GM21360 (cell line): ENCODE measurements around the gene FHDC1.

Source experiments
- ATAC-seq: cut with Tn5 transposase; IDR thresholded peaks from one replicate; pipeline ENCODE4 v1.9.1; 2021; ENCODE audit warnings: mild to moderate bottlenecking, moderate library complexity; ENCODE audit not compliant: unreplicated experiment

FHDC1 gene

DNA sequence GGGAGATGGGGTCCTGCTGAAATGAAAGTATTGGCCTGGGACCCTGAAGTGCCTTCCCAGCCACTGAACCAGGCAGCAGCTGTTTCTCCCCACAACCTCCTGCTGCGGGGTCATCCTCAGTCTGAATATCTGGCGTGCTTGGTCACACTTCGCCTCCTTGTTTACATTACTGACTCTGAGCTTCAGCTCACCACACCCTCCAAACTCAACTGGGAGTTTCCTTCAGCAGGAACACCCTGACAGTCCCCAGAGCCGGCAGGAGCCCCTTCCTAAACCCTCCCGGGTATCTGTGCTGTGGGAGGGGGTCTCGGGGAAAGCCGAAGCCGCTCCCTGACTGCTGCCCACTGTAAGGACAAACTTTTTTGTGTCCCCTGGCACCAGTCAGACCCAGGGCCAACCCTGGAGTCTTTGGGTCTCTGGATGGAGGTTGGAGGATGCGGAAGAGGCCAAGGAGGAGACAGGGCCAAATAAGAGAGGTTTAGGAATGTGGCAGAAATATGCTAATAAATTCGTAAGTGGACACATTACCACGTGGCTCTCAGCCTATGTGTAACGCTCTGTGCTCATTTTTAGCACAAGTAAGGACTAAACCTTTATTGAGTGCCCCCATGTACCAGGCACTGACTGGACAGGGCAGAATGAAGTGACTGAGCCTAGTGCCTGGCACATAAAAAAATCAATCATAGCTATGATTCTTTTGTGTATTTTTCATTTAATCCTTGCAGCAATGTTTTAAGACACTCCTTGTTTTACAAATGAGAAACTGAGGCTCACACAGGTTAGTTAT, 20.7 kb downstream of the FHDC1 start:
- ATAC-seq, result no peak

DNA sequence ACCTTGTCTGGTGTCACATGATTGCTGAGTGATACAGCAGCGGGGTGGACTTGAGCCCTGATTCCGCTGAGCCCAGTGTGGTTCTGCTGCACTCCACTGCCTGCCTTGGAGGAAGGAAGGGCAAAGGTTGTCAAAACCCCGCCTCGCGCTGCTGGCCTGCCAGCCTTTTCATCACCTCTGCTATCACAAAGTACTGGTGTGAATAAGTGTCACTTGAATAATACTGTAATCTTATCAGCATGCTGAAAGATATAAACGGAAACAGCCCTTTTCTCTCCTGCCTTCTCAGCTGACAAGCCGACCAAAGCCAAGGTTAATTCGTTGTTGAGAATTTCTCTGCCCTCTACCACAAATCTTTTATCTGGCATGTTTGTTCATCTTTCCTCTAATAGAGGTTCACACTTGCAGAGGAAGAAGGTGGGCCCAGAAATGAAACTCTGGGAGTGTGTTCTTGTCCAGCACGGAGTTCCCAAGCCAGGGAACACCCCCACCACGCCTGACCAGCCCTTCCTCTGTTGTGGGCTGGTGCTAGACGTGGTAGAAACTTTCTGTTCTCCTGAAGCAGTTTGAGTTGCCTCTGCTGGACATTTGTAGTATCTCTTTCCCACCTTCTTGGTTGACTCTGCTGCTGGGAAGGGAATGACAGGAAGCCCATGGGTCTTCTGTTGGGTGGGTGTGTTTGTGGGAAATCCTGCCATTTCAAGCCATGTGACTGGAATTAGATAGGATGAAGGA, 21.5 kb downstream of the FHDC1 start:
- ATAC-seq, result no peak

DNA sequence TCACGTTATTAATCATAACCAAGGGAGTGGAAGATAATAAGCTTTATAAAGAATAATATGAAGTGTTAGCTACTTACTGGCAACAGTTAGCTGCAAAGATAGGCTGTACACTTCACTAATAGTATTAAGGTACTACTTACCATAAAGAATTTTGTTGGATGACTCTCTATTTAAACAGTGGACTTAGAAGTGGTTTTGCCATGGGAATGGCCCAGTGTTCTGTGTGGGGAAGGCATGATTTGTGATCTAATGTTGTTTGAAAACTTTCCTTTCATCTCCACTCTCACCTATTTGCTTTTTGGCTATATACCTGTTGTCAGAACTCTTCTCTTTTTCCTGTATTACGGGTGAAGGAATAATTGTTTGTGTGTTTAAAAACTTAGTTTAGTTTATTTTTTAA, 23.0 kb downstream of the FHDC1 start:
- no peak for ATAC-seq

DNA sequence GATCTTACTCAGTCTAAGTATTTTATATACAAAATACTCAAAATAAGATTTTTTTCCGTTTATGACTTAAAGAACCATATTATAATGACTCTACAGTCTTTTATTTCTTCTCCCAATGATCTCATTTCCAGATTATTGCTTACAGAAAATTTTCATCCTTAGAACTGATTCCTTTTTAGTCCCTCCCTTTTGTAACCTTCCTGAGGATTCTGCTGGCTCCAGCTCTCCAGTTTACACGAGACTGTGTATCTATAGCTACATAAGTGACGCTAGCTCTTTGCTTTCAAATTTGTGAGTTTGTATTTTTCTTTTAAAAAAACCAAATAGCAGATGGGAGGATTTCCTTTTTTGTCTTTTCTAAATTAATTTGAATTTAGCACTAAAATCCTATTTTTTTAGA, 24.0 kb downstream of the FHDC1 start:
- ATAC-seq, result no peak

DNA sequence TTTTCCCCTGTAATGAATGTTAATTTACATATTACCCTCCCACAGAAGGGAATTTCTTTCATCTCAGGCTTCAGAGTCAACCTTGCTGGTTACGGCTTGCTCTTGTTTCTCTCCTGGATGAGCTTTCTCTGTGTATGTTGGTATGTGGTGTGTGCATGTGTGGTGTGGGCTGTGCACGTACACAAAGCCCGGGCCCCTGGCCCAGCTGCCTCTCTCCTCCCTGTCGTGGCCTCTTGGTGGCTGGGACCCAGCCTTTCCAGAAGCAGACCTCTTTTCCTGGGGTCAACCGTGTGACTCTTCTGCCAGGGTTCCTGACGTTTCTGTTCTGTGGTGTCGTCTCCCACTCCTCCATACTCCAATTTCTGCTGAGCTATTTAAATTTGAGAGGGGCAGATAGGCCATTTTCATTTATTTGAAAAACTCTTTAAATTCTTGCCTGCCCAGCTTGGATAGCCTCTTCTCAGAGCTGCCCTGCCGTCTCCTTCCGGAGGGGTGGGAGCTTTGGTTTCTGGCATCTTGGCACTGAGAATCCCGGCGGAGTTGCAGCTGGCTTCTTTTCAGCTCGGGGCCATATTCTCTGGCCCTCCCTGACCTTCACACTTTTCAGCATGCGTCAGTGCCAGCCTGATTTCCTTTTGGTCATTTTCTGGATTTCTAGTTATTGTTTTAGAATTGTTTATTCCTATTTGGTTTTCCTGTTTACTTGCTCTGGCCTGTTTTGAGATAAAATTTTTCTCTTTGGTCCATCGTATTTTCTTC, 25.1 kb downstream of the FHDC1 start:
- ATAC-seq, result no peak

DNA sequence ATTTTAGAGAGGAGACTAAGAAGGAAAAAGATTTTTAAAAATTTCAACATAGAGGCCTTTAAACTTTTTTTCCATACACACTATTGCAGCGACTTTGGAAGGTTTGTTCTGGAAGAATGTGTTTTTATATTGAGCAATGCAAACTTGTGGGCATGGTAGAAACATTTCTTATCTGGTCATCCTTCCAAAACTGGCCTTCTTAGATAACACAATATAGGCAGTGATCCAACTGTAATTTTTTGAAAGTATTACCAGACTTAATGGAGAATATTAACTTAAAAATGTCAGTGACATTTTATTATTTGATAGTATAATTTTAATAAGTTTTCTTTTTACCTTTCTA, 25.6 kb downstream of the FHDC1 start:
- ATAC-seq, result no peak

DNA sequence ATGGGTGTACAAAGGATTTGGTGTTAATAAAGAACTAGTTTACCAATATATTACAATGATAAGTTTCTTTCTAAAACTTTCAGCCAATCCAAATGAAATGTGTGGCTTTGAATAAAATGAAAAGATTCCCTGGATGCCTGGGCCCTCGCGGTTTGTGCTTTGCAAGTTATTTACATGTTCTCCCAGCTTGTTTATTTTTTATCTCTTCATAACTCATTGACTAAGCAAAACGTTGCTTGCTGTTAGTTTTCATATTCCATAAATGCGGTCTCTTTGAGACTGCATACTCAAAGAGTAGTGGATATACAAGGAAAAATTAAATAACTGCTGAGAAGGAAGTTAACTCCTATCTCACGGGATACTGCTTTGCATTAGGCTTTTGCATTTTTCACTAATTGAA, 26.0 kb downstream of the FHDC1 start:
- ATAC-seq, result no peak

DNA sequence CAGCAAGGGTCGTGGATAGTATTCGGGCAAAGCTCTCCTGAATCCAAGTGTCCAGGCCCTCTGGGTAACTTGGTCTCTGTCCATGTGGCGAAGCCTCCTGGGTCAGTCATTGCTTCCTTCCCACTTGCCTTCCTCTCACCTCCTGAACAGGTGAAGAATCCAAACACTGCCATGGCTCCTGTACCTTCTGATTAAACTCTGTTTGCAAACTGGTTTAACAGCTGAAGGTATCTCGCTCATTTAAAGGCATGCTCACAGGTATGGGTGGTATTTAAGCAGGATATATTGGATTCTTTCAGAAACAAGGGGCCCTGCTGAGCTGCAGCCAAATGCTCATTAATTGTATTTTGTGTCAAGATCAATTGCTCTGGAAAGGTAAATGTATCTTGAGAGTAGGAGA, 28.2 kb downstream of the FHDC1 start:
- no peak for ATAC-seq

DNA sequence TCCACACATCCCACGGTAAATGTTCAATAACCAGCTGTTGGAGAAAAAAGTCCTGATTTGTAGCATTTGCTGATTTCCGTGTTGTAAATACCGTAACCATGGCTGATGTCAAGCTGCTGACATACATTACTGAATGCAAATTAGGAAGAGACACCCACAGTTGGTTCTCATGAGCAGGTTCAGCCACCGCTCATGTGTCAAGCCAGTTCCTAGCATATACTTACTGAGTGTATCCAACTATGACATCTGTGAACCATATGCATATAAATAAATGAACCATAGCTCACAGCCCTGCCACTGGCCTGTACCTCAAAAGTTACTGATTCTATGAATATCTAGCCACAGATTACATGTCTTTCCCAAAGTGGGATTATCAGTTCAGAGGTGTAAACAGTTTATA, 29.5 kb downstream of the FHDC1 start:
- ATAC-seq, result no peak

DNA sequence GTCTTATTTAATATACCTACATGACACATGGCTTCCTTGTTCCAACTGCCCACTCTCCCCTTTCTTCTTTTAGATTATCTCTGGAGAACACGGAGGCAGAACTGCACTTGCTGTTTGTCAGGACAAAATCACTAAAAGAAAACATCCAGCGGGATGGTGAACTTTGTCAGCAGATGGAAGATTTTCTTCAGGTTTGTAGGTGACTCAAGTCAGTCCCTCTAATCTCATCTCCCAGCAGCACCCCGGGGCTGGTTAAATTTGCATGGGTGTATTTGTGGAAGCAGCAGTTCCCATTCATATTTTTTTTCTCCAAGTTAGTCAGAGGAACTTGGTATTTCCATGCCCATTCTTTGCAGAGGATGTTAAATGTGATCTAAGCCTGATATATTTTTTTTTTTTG, 31.8 kb downstream of the FHDC1 start:
- ATAC-seq, result no peak

DNA sequence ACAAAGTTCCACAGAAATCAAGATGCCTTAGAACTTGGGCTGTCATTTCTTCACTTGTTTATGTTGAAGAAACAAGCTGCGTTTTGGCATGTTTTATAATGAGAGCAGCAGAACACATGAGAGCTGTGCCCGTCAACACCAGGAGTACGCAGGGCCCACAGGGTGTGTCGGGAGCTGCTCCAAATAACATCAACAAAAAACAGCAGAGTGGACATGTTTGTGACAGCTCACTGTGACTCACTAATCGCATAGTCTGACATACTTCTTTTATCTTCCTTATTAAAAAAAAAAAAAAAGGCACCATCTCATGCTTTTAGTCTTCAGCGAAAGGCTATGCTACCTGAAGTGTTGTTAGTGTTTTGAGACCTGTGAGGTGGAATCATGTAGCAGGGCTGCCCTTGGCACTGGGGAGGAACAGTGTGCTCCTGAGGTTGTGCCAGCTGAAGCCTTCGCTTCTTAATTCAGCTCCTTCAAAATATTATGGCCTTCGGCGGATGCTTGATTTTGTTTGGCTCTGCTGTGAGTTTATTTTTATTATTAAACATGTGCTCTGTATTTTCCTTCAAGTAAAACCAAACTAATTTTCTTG, 32.8 kb downstream of the FHDC1 start:
- ATAC-seq, result no peak

DNA sequence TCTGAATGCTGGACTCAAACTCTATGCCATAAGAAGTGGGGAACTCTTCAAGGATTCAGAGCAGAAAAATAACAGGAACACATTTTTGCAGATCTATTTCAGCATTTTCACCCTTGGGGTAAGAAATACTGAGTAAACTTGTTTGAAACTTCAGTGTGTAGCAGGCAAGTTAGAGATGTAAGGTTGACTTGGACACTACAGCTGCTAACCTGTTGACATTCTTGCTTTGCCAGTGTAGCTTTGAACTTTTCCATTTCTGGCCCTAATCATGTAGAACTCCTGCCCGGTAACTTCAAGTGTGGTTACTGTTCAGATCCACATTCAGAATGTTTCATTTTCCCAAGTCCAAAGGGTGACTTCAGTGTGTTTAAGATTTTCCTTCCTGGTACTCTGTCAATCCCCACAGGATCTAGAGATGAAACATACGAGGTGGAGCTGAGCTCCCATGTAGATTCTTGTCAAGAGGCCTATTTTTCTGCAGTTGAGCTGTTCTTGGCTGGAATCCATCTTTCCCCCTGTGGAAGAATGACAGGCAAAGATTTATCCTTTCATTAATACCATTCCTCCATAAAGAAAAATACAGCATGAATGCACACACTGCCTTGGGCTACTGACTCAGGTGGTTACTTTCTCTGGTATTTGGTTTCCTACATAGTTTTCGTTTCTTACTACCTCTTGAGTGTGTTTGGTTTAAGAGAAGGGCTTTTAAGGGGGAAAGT, 34.1 kb downstream of the FHDC1 start:
- no peak for ATAC-seq

DNA sequence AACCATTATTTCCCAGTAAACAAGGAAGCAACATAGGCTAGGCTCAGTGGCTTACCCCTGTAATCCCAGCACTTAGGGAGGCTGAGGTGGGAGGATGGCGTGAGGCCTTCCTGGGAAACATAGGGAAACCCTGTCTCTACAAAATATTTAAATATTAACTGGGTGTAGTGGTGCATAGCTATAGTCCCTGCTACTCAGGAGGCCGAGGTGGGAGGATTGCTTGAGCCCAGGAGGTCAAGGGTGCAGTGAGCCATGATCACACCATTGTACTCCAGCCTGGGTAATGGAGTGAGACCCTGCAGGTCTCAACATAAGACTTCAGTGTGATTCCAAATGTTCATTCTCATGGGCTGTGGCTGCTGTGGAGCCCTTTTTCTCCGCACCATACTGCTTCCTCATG, 34.9 kb downstream of the FHDC1 start:
- no peak for ATAC-seq

DNA sequence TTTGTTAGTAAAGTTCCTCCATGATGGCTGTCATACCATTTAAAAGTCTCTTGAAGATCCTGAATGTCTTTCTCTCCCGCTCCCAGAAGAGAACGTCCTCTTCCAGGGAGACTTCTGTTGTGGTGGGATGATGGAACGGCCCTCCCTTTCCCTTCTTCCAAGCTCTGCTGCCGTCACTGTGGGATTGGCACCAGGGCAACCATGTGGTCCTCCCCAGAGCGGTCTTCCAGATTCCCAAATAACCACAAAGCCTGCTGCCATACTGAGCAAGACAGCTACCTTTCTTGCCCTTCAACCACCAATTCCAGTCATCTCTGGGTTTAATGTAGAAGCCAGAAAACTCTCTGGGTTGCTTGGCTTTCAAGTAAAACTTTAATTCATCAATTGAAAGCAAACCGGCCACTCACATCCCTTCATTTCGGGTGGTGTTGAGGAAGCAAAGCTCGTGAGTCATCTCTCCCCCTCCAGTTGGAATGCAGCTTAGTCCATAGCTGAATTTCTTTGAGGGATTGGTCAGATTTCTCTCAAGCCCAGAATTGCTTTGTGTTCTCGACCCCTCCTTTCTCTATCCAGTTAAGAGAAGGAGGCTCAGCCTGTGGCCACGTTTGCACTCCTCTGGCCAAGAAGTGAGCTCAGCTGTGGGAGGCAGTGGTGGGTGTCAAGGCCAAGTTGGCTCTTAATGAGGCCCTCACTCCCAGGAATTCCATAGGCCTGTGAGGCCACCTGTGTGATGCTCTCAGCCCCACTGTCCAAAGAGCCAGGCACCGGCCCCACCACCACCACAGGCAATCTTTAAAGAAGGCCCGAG, 36.9 kb downstream of the FHDC1 start:
- ATAC-seq, result no peak

DNA sequence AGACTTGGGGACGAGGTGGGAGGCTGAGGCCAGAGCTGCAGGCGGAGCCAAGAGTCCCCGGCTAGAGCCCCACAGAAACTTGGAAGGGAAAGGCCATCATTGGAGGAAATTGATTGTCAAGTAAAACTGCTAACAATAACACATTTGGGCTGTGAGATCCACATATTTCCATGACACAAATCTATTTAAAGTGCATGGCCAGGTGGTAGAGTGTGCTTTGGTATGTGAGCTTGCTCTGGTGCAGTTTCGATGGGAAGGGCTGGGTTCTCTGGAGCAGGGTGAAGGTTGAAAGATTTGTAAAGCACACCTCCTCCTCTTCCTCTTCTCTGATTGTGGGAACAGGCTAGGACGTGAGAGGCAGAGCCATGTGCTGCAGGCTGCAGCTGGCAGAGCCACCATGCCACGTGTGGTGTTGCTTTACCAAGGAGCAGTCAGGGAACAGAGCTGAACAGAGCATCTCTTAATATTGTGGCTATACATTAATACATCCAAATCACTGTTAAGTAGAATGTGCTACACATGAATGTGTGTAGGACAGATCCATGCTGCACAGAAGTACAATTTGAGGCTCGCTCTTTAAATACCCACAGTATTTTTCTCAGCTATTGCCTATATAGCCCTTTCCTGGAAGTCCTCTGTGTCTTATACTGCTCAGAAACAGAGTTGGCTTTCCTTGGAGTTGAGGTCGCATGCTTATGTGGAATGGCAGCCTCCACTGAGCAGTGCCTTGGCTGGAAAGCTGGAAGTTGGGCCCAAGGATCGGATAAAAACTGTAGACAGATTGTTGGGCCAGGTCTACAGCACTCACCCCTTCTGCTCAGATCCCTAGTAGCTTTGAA, 37.7 kb downstream of the FHDC1 start:
- no peak for ATAC-seq

DNA sequence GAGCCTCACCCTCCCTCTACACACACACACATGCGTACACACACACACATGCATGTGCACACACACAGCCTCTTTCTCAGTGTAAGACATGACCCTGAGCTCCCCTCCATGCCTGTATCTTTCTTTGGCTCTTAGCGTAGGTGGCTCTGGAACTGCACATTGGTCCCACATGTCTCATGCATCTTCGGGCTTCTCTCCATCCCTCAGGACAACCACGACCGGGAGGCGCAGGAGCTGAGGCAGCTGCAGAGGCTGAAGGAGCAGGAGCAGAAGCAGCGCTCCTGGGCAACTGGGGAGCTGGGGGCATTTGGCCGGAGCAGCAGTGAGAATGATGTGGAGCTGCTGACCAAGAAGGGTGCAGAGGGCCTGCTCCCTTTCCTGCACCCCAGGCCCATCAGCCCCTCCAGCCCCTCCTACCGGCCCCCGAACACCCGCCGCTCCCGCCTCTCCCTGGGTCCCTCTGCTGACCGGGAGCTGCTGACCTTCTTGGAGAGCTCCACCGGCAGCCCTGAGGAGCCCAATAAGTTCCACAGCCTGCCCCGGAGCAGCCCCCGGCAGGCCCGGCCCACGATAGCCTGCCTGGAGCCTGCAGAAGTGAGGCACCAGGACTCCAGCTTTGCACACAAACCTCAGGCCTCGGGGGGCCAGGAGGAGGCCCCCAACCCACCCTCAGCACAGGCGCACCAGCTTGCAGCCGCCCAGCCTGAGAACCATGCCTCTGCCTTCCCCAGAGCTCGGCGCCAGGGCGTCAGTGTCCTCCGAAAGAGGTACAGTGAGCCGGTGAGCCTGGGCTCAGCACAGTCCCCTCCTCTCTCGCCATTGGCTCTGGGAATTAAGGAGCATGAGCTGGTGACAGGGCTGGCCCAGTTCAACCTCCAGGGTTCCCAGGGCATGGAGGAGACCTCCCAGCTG, 38.6 kb downstream of the FHDC1 start:
- ATAC-seq, result no peak

DNA sequence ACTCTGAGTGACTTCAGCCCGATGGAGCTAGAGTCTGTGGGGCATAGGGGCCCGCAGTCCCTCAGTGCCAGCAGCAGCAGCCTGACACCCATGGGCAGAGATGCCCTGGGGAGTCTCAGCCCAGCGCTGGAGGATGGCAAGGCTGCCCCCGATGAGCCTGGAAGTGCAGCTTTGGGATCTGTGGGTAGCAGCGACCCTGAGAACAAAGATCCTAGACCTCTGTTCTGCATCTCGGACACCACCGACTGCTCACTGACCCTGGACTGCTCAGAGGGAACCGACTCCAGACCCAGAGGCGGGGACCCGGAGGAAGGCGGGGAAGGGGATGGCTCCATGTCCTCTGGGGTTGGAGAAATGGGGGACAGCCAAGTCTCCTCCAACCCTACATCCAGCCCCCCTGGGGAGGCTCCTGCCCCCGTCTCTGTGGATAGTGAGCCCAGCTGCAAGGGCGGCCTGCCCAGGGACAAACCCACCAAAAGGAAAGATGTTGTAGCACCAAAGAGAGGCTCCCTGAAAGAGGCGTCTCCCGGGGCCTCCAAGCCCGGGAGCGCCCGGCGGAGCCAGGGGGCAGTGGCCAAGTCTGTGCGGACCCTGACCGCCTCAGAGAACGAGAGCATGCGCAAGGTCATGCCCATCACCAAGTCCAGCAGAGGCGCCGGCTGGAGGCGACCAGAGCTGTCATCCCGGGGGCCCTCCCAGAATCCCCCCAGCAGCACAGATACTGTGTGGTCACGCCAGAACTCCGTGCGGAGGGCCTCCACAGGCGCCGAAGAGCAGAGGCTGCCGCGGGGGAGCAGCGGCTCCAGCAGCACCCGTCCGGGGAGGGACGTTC, 39.5 kb downstream of the FHDC1 start:
- ATAC-seq, result no peak
